ENCODE data around the gene PCDHAC1. TPM values are rescaled to one million over a fixed set of nuclear protein-coding genes. Genes with fewer than 3 reads are reported as not detected.
A peak's percentile ranks its signal among the peaks of the same experiment; 100 is the strongest.

Gene PCDHAC1
- total RNA-seq, 1 donor from 2014 or later, result 6.7 TPM

- no peak for DNase-seq (ENCODE audit: extremely low spot score, unreplicated experiment)
- Mint-ChIP-seq H3K9me3 (no peaks in the 10 kb centered on the region), H3K27ac (peak overlapping the region; percentile 62), H3K4me1 (ENCODE audit: unreplicated experiment) (peaks cover 15% of the 10 kb centered on the region), H3K4me3 (peak overlapping the region; percentile 66), H3K36me3 (no peaks in the 10 kb centered on the region), H3K27me3 (no peaks in the 10 kb centered on the region)
- TF ChIP-seq CTCF (conservative IDR thresholded peaks at IDR 0.05), result no peak
Observed at GRCh38 chr5:140977003-140977402, 50.9 kb downstream of the PCDHAC1 start.

DNA sequence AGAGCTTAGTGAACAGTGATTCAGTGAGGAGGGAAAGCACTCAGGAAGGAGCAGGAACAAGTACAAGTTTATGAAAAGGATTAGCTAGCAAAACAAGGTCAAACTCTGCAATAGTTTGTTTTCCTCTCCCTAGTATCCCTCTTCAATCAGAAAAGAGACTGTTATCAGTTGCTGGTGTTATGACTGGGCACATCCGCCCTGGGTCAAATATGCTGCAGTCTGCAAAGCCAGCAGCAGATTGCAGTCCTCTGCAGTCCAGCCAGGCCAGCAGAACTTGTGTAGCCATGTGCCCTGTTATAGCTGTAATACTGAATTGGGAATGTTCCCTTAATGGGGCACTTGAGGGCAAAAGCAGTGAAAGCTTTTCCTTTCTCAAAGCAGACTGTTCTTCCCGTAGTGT, 52.2 kb downstream of the PCDHAC1 start:
- peaks cover 15% of the 10 kb centered on the region for H3K4me1 Mint-ChIP-seq (ENCODE audit: unreplicated experiment)
- peaks cover 4% of the 10 kb centered on the region for H3K36me3 Mint-ChIP-seq
- no peak for DNase-seq (ENCODE audit: extremely low spot score, unreplicated experiment)
- H3K9me3 Mint-ChIP-seq, result no peaks in the 10 kb centered on the region
- H3K27me3 Mint-ChIP-seq, result no peaks in the 10 kb centered on the region
- peak overlapping the region; percentile 62 for H3K27ac Mint-ChIP-seq
- H3K4me3 Mint-ChIP-seq, result no peak overlapping the region
- TF ChIP-seq CTCF (conservative IDR thresholded peaks at IDR 0.05), result no peak

GRCh38 chr5:140978983-140979382, 52.9 kb downstream of the PCDHAC1 start:
- DNase-seq (ENCODE audit: extremely low spot score, unreplicated experiment), result no peak
- no peak for TF ChIP-seq CTCF (conservative IDR thresholded peaks at IDR 0.05)
- Mint-ChIP-seq H3K4me1 (ENCODE audit: unreplicated experiment) (peaks cover 15% of the 10 kb centered on the region), H3K27ac (peak overlapping the region; percentile 62), H3K9me3 (no peaks in the 10 kb centered on the region), H3K36me3 (peaks cover 4% of the 10 kb centered on the region), H3K4me3 (no peak overlapping the region), H3K27me3 (no peaks in the 10 kb centered on the region)

Other genes with a start within 250 kb of the PCDHAC1 start
- gene HARS1, start 234.9 kb upstream of the PCDHAC1 start, total RNA-seq (ENCODE audit: low replicate concordance), result 55.3 and 67.7 TPM in 2 replicates
- gene HARS2, start 234.8 kb upstream of the PCDHAC1 start, total RNA-seq (ENCODE audit: low replicate concordance), result 35.3 and 39.3 TPM in 2 replicates
- gene ZMAT2, start 225.9 kb upstream of the PCDHAC1 start, total RNA-seq (ENCODE audit: low replicate concordance), result 57.4 and 59.0 TPM in 2 replicates
- 0.45 TPM in 1 of 2 replicates, not detected in the other for gene PCDHA1, start 140.2 kb upstream of the PCDHAC1 start, total RNA-seq (ENCODE audit: low replicate concordance)
- 1.0 and 3.3 TPM in 2 replicates for gene PCDHA2, start 131.4 kb upstream of the PCDHAC1 start, total RNA-seq (ENCODE audit: low replicate concordance)
- gene PCDHA3, start 125.2 kb upstream of the PCDHAC1 start, total RNA-seq (ENCODE audit: low replicate concordance), result 0.24 and 2.6 TPM in 2 replicates
- 10.7 and 17.7 TPM in 2 replicates for gene PCDHA4, start 119.2 kb upstream of the PCDHAC1 start, total RNA-seq (ENCODE audit: low replicate concordance)
- 0.97 and 2.1 TPM in 2 replicates for gene PCDHA5, start 104.7 kb upstream of the PCDHAC1 start, total RNA-seq (ENCODE audit: low replicate concordance)
- gene PCDHA6, start 98.3 kb upstream of the PCDHAC1 start, total RNA-seq (ENCODE audit: low replicate concordance), result 9.3 and 9.6 TPM in 2 replicates
- 2.5 and 6.9 TPM in 2 replicates for gene PCDHA7, start 92.0 kb upstream of the PCDHAC1 start, total RNA-seq (ENCODE audit: low replicate concordance)
- gene PCDHA8, start 85.1 kb upstream of the PCDHAC1 start, total RNA-seq (ENCODE audit: low replicate concordance), result 2.9 TPM in 2 replicates
- 1.5 and 2.5 TPM in 2 replicates for gene PCDHA9, start 77.9 kb upstream of the PCDHAC1 start, total RNA-seq (ENCODE audit: low replicate concordance)
- gene PCDHA10, start 70.4 kb upstream of the PCDHAC1 start, total RNA-seq (ENCODE audit: low replicate concordance), result 9.9 and 20.3 TPM in 2 replicates
- gene PCDHA11, start 57.3 kb upstream of the PCDHAC1 start, total RNA-seq (ENCODE audit: low replicate concordance), result 5.2 and 8.1 TPM in 2 replicates
- 10.2 and 27.3 TPM in 2 replicates for gene PCDHA12, start 51.0 kb upstream of the PCDHAC1 start, total RNA-seq (ENCODE audit: low replicate concordance)
- 2.6 and 5.1 TPM in 2 replicates for gene PCDHA13, start 44.2 kb upstream of the PCDHAC1 start, total RNA-seq (ENCODE audit: low replicate concordance)
- gene PCDHAC2, start 40.2 kb downstream of the PCDHAC1 start, total RNA-seq (ENCODE audit: low replicate concordance), result 2.7 and 3.5 TPM in 2 replicates
- 0.05 and 0.24 TPM in 2 replicates for gene PCDHB1, start 125.1 kb downstream of the PCDHAC1 start, total RNA-seq (ENCODE audit: low replicate concordance)
- 33.7 and 36.3 TPM in 2 replicates for gene PCDHB2, start 168.3 kb downstream of the PCDHAC1 start, total RNA-seq (ENCODE audit: low replicate concordance)
- 3.9 and 5.4 TPM in 2 replicates for gene PCDHB3, start 174.2 kb downstream of the PCDHAC1 start, total RNA-seq (ENCODE audit: low replicate concordance)
- gene PCDHB4, start 195.5 kb downstream of the PCDHAC1 start, total RNA-seq (ENCODE audit: low replicate concordance), result 1.3 and 2.7 TPM in 2 replicates
- 7.3 and 28.8 TPM in 2 replicates for gene PCDHB5, start 208.9 kb downstream of the PCDHAC1 start, total RNA-seq (ENCODE audit: low replicate concordance)
- 0.80 and 0.95 TPM in 2 replicates for gene PCDHB6, start 223.8 kb downstream of the PCDHAC1 start, total RNA-seq (ENCODE audit: low replicate concordance)
- gene PCDHB7, start 246.3 kb downstream of the PCDHAC1 start, total RNA-seq (ENCODE audit: low replicate concordance), result 0.29 and 0.63 TPM in 2 replicates

Measured in type B pancreatic cell (in vitro differentiated cells).